ENCODE data around the gene BRINP1. TPM values are rescaled to one million over a fixed set of nuclear protein-coding genes. Genes with fewer than 3 reads are reported as not detected.

Gene BRINP1
- total RNA-seq, 2 donors from 2014 or later: 1.0 TPM; not detected in 1

DNA sequence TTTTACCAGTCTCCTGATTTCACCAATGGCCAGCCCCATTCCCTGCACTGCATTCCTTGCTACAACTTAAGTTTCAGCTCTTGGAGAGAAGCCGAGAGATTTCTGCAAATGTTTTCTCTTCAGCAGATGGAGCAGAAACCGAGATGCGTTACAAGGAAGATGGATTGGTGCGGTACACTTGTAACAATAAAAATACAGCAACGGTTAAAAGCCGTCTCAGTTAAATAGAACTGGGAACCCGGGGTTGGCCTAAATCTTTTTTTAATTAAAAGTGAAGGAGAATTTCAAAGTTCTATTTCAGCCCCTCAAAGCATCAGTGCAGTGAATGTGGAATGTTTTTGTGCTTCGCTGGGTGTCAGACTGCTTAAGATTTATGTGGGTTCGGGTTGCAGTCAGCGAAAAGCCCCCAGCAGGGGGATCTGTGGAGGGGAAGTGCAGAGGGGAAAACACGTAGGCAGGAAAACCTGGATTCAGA is 19.8 kb downstream of the BRINP1 start:
- Histone ChIP-seq H3K36me3 (replicated peaks in 1 of 2; ENCODE audit: insufficient read depth in 1 of 2, low read depth in 2 of 2) (no peaks in the 10 kb centered on the region), H3K27me3 (no peaks in the 10 kb centered on the region), H3K9me3 (no peaks in the 10 kb centered on the region), H3K4me1 (no peaks in the 10 kb centered on the region), H3K4me3 (no peak overlapping the region), H3K27ac (no peak overlapping the region)
- intact Hi-C loops (cut with DNase I): no loop called here
- TF ChIP-seq, protein P1, sequence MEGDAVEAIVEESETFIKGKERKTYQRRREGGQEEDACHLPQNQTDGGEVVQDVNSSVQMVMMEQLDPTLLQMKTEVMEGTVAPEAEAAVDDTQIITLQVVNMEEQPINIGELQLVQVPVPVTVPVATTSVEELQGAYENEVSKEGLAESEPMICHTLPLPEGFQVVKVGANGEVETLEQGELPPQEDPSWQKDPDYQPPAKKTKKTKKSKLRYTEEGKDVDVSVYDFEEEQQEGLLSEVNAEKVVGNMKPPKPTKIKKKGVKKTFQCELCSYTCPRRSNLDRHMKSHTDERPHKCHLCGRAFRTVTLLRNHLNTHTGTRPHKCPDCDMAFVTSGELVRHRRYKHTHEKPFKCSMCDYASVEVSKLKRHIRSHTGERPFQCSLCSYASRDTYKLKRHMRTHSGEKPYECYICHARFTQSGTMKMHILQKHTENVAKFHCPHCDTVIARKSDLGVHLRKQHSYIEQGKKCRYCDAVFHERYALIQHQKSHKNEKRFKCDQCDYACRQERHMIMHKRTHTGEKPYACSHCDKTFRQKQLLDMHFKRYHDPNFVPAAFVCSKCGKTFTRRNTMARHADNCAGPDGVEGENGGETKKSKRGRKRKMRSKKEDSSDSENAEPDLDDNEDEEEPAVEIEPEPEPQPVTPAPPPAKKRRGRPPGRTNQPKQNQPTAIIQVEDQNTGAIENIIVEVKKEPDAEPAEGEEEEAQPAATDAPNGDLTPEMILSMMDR (IDR thresholded peaks at IDR 0.05): no peak
- TF ChIP-seq POLR2A (IDR thresholded peaks at IDR 0.05): no peak
- DNase-seq: no peak
- 37 to 42% methylated on average over 11 of the region's 11 CpGs for WGBS, 2 donors
- no peak for ATAC-seq

DNA sequence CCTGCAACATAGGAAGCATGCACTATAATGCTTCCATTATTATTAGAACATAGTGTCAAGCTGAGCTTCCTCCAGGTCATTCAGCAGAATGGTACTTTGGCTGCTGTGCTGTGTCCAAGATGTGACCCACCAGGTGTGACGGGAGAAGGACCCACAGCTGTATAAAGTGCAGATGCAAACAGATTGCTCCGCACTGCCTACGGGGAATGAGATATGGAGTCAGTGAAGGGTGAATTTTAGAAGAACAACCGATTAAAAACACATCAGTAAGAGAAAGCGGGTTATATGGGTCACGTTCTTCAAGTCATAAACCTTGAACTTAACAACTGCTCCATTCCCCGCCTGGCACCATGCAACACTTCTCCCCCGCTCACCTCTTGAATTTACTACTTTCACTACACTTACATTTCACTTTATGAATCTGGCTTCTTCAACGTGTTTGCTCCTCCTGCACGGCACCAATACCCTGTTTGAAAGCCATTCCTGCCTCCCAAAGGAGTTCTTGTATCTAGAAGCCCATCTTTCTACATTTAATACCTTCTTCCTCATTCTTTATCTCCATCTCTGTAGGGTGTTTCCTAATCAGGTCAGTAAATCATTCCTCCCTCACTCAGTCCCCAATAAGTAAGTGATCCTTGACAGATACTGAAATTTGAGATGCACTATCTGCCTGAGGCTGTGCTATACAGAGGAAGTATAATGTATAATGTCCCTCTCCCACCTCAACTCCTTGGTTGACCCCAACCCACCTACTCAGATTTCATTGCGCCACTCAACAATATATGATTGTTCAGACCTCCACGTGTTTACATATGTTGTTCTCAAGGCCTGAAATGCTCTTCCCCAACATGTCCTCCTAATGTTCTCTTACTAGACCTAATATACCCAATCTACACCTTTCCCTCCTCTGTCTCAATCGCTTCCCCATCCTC is 25.9 kb downstream of the BRINP1 start:
- no peak for ATAC-seq
- intact Hi-C loops (cut with DNase I): no loop called here
- no peak overlapping the region for H3K4me3 ChIP-seq
- H3K27me3 ChIP-seq: no peaks in the 10 kb centered on the region
- H3K4me1 ChIP-seq: no peaks in the 10 kb centered on the region
- 68 to 71% methylated on average over 13 of the region's 13 CpGs for WGBS, 2 donors
- H3K27ac ChIP-seq: no peak overlapping the region
- TF ChIP-seq POLR2A (IDR thresholded peaks at IDR 0.05): no peak
- TF ChIP-seq, protein P1 (IDR thresholded peaks at IDR 0.05): no peak
- no peaks in the 10 kb centered on the region for H3K9me3 ChIP-seq
- no peaks in the 10 kb centered on the region for H3K36me3 ChIP-seq (replicated peaks in 1 of 2; ENCODE audit: insufficient read depth in 1 of 2, low read depth in 2 of 2)
- no peak for DNase-seq

DNA sequence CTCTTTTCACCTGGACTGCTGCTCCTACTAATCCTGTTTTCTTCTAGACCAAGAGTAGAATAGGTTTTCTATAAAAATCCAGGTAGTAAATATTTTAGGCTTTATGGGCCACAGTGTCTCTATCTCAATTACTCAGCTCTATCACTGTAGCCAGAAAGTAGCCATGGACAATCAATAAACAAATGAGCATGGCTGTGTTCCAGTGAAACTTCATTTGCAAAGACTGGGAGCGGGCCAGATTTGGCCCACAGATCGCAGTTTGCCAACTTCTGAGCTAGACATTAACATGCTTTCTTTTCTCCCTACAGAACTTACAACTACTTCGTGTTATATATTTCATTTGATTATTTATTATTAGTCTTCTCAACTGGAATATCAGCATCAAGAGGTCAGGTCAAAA is 30.2 kb downstream of the BRINP1 start:
- Histone ChIP-seq H3K4me3 (no peak overlapping the region), H3K9me3 (no peaks in the 10 kb centered on the region), H3K36me3 (replicated peaks in 1 of 2; ENCODE audit: insufficient read depth in 1 of 2, low read depth in 2 of 2) (no peaks in the 10 kb centered on the region), H3K27ac (no peak overlapping the region), H3K27me3 (no peaks in the 10 kb centered on the region), H3K4me1 (no peaks in the 10 kb centered on the region)
- peak in 1 of 4 donors; percentile 3 for DNase-seq
- 14 to 25% methylated on average over 3 of the region's 3 CpGs for WGBS, 2 donors
- intact Hi-C loops (cut with DNase I): no loop called here
- ATAC-seq: no peak
- no peak for TF ChIP-seq POLR2A (IDR thresholded peaks at IDR 0.05)
- TF ChIP-seq, protein P1 (IDR thresholded peaks at IDR 0.05): no peak

DNA sequence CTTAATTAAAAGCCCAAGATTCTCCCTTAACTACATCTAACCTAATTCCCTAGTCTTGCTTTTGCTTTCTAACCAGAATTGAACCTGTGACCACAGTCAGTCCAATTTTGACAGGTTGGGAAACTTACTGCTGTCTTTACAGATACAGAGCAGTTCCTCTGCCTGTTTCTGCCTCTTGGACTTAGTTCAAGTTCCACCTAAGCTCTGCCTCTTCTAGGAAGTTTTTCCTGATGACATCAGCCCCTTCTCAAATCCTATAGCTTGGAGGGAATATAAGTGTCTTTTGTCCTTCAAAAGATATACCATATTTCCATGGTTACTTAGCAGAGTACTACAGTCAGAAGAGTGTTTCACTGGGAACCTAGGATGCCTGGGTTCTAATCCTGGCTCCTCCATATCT is 31.7 kb downstream of the BRINP1 start:
- H3K27ac ChIP-seq: no peak overlapping the region
- TF ChIP-seq POLR2A (IDR thresholded peaks at IDR 0.05): no peak
- TF ChIP-seq, protein P1 (IDR thresholded peaks at IDR 0.05): no peak

More for the DNA sequence above, 31.7 kb downstream of the BRINP1 start:
- intact Hi-C loops (cut with DNase I): no loop called here
- DNase-seq (no peak), ATAC-seq (no peak)
- no peaks in the 10 kb centered on the region for H3K36me3 ChIP-seq (replicated peaks in 1 of 2; ENCODE audit: insufficient read depth in 1 of 2, low read depth in 2 of 2)
- no peaks in the 10 kb centered on the region for H3K4me1 ChIP-seq
- no peaks in the 10 kb centered on the region for H3K27me3 ChIP-seq
- no peak overlapping the region for H3K4me3 ChIP-seq
- H3K9me3 ChIP-seq: no peaks in the 10 kb centered on the region
